OCI-LY3 (cell line): Measurements from ENCODE around the gene CIITA.

Experiments used
- CTCF ChIP-seq: fragments of 200-600, 300-600 bp; sonication (generic); IDR thresholded peaks from 2 replicates; pipeline ENCODE4 v1.5.1; 2014; ENCODE audit warnings: antibody characterized with exemption, low read length, low read depth
- EZH2phosphoT487 ChIP-seq: fragments of 200-600 bp; shearing (Covaris generic); IDR thresholded peaks from 2 replicates; pipeline ENCODE4 v1.6.1; 2018; ENCODE audit warnings: antibody characterized with exemption, mixed run types, low read depth

- TF ChIP-seq CTCF (no peak), EZH2phosphoT487 (no peak)
Measured at GRCh38 chr16:10880594-10881452, 3.8 kb downstream of the CIITA start.
